NOMO-1 treated with dmso at 0.1 percent for 144 hours (cell line): ENCODE results near the gene RBX1.
A peak's percentile ranks its signal among the peaks of the same experiment; 100 is the strongest.
"Not testable (repeated sequence)": the region's sequence is repeated elsewhere in the genome, so short reads cannot be mapped to it uniquely, and the experiment has no call there.

Source experiments
- DNase-seq: peaks from one replicate; lab custom pipeline; 2025; ENCODE audit not compliant: unreplicated experiment; lab: John Stamatoyannopoulos, UW

The RBX1 gene

GRCh38 chr22:40967111-40967760, 16.1 kb downstream of the RBX1 start:
- DNase-seq, result no peak

- no peak for DNase-seq
Measured at GRCh38 chr22:40972587-40972986, 21.4 kb downstream of the RBX1 start.

- no peak for DNase-seq
Measured at GRCh38 chr22:40973144-40973543, 22.0 kb downstream of the RBX1 start.

GRCh38 chr22:40975366-40975765, 24.2 kb downstream of the RBX1 start:
- no peak for DNase-seq

GRCh38 chr22:40976866-40977700, 25.9 kb downstream of the RBX1 start:
- no peak for DNase-seq

GRCh38 chr22:40979198-40979597, 28.0 kb downstream of the RBX1 start:
- no peak for DNase-seq

GRCh38 chr22:40979871-40980270, 28.7 kb downstream of the RBX1 start:
- no peak for DNase-seq

- DNase-seq, result no peak
Measured at GRCh38 chr22:40982482-40983385, 31.6 kb downstream of the RBX1 start.

GRCh38 chr22:40991298-40991697, 40.1 kb downstream of the RBX1 start:
- DNase-seq, result no peak

GRCh38 chr22:40995821-40996220, 44.6 kb downstream of the RBX1 start:
- no peak for DNase-seq

- DNase-seq, result no peak
Measured at GRCh38 chr22:40997520-40997919, 46.3 kb downstream of the RBX1 start.

GRCh38 chr22:41000040-41000565, 48.9 kb downstream of the RBX1 start:
- DNase-seq, result no peak

- no peak for DNase-seq
Measured at GRCh38 chr22:41000941-41001721, 50.0 kb downstream of the RBX1 start.

GRCh38 chr22:41001722-41002122, 50.5 kb downstream of the RBX1 start:
- no peak for DNase-seq

- not testable (repeated sequence) for DNase-seq
Measured at GRCh38 chr22:41002386-41002785, 51.2 kb downstream of the RBX1 start.

GRCh38 chr22:41003066-41003465, 51.9 kb downstream of the RBX1 start:
- no peak for DNase-seq

- no peak for DNase-seq
Measured at GRCh38 chr22:41003976-41004375, 52.8 kb downstream of the RBX1 start.

- DNase-seq, result peak; percentile 75
Measured at GRCh38 chr22:41009222-41009948, 58.2 kb downstream of the RBX1 start.

- no peak for DNase-seq
Measured at GRCh38 chr22:41015003-41015402, 63.8 kb downstream of the RBX1 start.
